M059J (cell line): ENCODE results near the gene DUSP16. TPM values are rescaled to one million over a fixed set of nuclear protein-coding genes. Genes with fewer than 3 reads are reported as not detected.
"Not testable (repeated sequence)": the region's sequence is repeated elsewhere in the genome, so short reads cannot be mapped to it uniquely, and the experiment has no call there.

Experiments
- DNase-seq: peaks from one replicate; pipeline ENCODE4 v3.0.0-alpha.2; 2012; ENCODE audit warnings: low read depth
- total RNA-seq: library from RNA; depleted of rRNA; stranded (reverse); fragments of >200 nt; shearing (Covaris generic); gene quantifications from 2 replicates; pipeline ENCODE4 v1.2.3, GENCODE V29; 2014

The DUSP16 gene
- total RNA-seq, 1 experiment from 2014 or later: 13.3 TPM

GRCh38 chr12:12495536-12495935 lies 67.1 kb downstream of the DUSP16 start:
- no peak for DNase-seq

DNA sequence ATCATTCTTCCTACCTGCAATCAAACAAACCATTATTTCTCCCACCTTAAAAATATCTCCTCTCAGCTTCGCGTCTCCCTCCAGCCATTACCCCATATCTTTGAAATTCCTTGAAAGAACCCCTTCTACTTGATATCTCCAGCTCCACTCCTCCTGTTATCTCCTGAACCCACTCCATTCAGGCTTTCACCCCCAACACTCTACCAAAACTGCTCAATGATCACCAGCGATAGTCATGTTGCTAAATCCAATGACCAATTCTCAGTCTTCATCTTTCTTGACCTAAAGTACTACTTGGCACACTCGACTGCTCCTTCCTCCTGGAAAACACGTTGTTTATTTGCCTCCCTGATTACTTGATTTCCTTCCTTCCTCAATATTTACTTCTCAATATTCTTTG lies 70.1 kb downstream of the DUSP16 start:
- no peak for DNase-seq

DNA sequence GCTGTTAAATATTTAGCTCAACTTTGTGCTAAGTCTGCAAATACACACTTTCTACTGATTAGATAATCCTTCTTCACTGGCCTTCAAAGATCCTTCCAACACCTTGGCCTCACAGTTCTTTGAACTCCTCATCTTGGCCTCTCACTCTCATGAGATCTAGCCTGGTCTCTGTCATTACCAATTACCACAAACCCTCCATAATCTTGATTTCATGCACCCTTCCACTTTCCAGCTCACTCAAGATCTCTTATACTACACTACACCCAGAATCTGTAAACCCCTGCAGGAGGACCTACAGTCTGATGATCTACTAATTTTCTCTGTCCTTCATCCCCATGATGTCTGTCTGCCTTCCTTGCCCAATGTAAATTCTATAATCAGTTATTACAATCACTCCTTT lies 71.1 kb downstream of the DUSP16 start:
- DNase-seq: no peak

- DNase-seq: no peak
These were observed 73.7 kb downstream of the DUSP16 start for GRCh38 chr12:12488823-12489550.

DNA sequence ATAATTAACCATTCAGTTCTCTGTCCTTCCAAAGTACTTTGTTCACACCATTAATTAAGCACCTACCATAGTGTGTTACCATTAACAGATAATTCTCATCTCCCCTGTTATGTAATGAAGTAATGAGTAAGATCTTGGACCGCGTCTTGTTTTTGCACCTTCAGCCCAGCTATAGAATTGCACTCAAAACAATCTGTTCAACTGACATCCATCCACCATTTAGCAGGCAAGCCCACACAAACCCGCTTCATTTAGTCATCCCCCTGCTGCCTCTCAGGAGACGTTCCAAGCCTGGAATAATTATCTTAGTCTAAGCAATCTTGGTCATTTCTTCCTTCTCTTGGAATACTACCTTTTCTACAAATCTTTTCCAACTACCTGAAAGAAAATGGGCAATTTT lies 74.4 kb downstream of the DUSP16 start:
- DNase-seq: no peak

GRCh38 chr12:12487490-12487889 lies 75.2 kb downstream of the DUSP16 start:
- DNase-seq: no peak

GRCh38 chr12:12486661-12487240 lies 75.9 kb downstream of the DUSP16 start:
- DNase-seq: no peak

DNA sequence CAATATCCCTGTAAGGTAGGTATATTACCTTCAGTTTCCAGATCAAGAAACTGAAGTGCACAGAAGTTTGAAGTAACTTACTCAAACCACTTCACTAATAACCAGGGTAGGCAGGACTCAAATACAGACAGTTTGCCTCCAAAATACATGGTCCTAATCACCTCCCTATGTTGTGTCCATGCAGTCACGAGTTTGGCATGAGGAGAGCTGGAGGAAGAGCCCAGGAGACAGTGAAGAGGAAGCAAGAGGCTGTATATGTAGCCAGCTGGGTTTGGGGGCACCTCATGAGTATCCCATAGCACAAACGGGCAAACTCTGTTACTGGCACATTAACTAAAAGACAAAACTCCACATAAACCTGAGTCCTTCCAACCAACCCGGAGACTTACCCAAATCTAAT lies 79.2 kb downstream of the DUSP16 start:
- no peak for DNase-seq

DNA sequence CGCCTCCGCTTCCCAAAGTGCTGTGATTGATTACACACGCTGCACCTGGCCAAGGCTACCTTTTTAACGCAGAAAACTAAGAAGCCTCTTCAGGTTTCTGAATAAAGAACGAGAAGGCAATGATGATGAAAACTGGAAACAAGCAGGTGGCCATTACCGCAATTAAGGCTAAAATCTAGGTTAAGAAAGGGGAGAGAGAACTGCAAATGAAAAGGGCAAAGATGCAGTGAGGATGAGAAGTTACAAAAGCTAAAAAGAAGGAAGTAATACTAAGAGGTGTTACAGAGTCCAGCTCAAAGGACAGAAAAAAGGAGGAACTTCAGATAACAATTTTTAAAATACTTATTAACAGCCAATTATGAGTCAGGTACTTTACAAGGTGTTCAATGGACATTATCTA lies 79.7 kb downstream of the DUSP16 start:
- DNase-seq: no peak

DNA sequence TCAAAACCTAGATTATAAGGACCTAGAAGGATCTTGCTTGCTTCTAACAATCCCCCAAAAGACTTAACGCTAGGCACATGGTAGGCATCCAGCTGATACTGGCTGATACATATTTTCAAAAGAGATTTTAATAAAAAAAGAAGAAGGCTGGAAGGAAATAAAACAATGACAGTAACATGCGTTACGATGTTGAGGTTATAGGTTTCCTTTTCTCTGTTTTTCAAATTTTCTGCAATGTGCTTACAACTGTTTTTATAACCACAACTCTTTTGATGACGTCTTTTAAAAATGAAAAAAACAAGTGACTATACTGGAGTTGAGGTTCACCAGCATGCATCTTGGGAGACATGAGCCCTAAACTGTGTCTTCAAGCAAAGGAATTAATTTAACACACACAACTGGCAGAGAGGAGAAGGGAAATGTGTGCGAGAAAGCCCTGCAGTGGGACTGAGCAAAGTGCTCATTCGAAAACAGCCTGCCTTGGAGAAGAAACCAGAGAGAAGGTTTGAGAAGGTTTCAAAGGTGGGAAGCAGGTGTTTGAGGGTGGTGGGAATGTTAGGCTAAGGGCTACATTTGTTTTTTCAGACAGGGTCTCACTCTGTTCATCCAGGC lies 80.4 kb downstream of the DUSP16 start:
- no peak for DNase-seq

DNA sequence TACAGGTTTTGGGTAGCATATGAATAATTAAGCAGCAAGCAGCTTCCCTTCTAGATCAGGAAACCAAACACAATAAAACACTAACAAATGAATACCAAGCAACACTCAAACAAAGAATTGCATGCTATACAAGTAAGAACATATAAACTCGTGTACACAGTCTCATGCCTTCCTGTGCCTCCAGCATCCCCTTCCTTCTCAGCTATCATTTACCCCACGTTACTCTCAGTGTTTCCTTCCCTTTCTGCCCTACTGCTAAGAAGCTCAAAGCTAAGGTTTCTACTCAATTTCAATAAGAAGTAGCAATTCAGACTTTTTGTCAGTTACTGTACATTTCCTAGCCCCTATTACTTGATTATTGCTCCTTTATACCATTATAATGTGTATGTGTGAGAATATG lies 81.0 kb downstream of the DUSP16 start:
- DNase-seq: no peak

- DNase-seq: no peak
These were observed 82.6 kb downstream of the DUSP16 start for GRCh38 chr12:12480074-12480473.

GRCh38 chr12:12477532-12477890 lies 85.2 kb downstream of the DUSP16 start:
- no peak for DNase-seq

GRCh38 chr12:12476857-12477531 lies 85.7 kb downstream of the DUSP16 start:
- no peak for DNase-seq

DNA sequence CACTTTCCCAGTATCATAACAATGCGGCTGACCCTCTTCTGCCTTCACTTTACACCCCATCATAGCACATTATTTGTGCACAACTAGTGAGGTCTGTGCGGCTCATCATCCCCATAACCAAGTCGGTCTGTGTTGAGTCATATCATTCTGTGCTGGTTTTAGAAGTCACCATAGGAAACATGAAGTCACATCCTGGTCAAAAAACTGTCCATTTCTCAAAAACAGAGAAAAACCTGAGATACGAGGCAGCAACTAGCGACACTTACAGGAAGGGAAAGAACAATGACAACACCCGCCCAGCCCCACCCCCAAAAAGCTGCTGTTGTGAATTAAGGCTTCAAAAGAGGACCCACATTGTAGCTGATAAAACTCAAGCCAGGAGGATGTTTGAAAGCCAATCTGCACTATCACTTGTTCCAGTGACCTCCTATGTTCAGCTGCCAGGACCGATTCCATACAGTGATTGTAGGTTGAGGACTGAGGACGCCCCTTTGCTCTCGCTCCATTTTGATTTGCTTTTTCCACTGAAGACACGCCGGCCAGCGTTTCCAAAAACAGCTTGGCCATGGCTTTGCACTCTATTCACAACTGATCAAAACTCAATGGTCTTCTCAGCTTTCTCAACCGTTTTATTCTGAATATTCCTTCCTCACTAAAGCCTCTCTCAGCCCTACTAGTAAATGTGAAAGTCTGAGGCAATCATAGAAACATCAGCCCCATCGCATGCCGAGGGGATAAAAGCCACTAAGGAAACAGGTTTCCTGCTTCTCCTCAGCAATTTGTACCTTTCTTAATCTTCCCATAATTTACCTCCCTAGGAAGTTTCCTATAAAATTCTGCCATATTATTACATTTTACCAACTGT lies 87.5 kb downstream of the DUSP16 start:
- no peak for DNase-seq

- DNase-seq: no peak
These were observed 88.2 kb downstream of the DUSP16 start for GRCh38 chr12:12474471-12474928.

GRCh38 chr12:12473223-12473622 lies 89.4 kb downstream of the DUSP16 start:
- DNase-seq: no peak

DNA sequence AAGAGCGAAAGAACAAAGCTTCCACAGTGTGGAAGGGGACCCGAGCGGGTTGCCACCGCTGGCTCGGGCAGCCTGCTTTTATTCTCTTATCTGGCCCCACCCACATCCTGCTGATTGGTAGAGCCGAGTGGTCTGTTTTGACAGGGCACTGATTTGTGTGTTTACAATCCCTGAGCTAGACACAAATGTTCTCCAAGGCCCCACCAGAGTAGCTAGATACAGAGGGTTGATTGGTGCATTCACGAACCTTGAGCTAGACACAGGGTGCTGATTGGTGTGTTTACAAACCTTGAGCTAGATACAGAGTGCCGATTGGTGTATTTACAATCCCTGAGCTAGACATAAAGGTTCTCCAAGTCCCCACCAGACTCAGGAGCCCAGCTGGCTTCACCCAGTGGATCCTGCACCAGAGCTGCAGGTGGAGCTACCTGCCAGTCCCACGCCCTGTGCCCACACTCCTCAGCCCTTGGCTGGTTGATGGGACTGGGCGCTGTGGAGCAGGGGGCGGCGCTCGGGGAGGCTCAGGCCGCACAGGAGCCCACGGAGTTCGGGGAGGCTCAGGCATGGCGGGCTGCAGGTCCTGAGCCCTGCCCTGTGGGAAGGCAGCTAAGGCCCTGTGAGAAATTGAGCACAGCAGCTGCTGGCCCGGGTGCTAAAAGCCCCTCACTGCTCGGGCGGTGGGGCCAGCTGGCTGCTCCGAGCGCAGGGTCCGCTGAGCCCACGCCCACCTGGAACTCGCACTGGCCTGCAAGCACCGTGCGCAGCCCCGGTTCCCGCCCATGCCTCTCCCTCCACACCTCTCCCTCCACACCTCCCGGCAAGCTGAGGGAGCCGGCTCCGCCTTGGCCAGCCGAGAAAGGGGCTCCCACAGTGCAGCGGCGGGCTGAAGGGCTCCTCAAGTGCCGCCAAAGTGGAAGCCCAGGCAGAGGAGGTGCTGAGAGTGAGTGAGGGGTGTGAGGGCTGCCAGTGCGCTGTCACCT lies 90.4 kb downstream of the DUSP16 start:
- not testable (repeated sequence) for DNase-seq

DNA sequence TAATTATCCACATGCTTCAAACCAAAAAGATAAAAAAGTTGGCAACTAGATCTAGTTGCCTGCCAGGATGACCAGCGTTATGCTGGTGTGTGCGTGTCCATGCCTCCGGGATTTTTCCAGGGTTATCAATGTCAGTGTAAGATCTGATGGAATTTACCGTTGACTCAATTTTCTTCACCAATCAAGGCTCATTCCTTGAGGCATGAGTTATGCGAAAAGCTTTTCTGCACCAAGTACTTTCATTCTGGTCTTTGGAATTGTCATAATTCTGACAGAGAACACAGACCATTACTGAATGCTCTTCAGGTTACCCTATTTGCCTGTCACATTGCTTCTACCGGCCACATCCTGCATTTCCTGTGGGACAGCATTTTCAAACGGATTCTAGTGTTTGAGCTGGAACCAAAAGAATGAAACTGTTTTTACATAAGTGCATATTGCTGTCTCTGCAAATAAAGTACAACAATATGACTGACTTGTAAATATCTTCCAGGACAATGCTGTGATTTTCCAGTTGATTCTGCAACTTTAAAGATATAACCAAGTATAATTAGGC lies 91.8 kb downstream of the DUSP16 start:
- no peak for DNase-seq

DNA sequence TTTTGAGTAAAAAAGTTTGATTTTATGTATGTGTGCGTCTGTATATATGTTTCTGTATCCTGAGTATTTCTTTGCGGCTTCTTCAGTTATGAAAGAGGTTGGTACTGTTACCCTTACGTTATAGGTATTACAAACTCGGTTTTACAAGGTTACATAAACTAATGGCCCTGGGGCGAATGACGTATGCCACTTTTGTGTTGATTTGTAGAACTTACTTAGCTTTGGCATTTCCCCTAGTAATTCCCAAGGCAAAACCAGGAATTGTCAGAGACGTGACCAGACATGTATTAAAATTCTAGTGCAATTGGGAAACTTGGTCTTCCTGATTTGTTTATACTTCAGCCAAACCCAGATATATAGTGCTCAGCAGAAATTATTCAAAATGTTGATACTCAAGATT lies 93.3 kb downstream of the DUSP16 start:
- no peak for DNase-seq
